COLO668 (cell line): ENCODE data around the gene ME3.

Source experiments
- DNase-seq: peaks from one replicate; lab custom pipeline; 2025; ENCODE audit not compliant: unreplicated experiment; lab: John Stamatoyannopoulos, UW

Gene ME3

GRCh38 chr11:86589856-86590589, 82.4 kb downstream of the ME3 start:
- no peak for DNase-seq

GRCh38 chr11:86589204-86589603, 83.2 kb downstream of the ME3 start:
- DNase-seq, result no peak

GRCh38 chr11:86588566-86589090, 83.8 kb downstream of the ME3 start:
- DNase-seq, result peak; percentile 64

GRCh38 chr11:86587264-86588193, 84.9 kb downstream of the ME3 start:
- no peak for DNase-seq

- no peak for DNase-seq
These were observed 86.1 kb downstream of the ME3 start for GRCh38 chr11:86586307-86586706.

GRCh38 chr11:86582898-86583297, 89.5 kb downstream of the ME3 start:
- DNase-seq, result no peak

GRCh38 chr11:86580535-86580934, 91.9 kb downstream of the ME3 start:
- DNase-seq, result no peak

- no peak for DNase-seq
These were observed 93.0 kb downstream of the ME3 start for GRCh38 chr11:86579406-86579731.

- no peak for DNase-seq
These were observed 93.5 kb downstream of the ME3 start for GRCh38 chr11:86578727-86579405.

- no peak for DNase-seq
These were observed 94.5 kb downstream of the ME3 start for GRCh38 chr11:86577644-86578636.

GRCh38 chr11:86576946-86577624, 95.3 kb downstream of the ME3 start:
- no peak for DNase-seq

- no peak for DNase-seq
These were observed 96.5 kb downstream of the ME3 start for GRCh38 chr11:86575927-86576326.

GRCh38 chr11:86575208-86575855, 97.1 kb downstream of the ME3 start:
- DNase-seq, result no peak

GRCh38 chr11:86574493-86575207, 97.8 kb downstream of the ME3 start:
- no peak for DNase-seq

GRCh38 chr11:86571273-86571948, 101.0 kb downstream of the ME3 start:
- peak; percentile 15 for DNase-seq

GRCh38 chr11:86570451-86570850, 102.0 kb downstream of the ME3 start:
- DNase-seq, result no peak

- peak; percentile 19 for DNase-seq
These were observed 102.4 kb downstream of the ME3 start for GRCh38 chr11:86570020-86570419.

GRCh38 chr11:86569109-86569508, 103.3 kb downstream of the ME3 start:
- no peak for DNase-seq
